Neural cell (in vitro differentiated cells): ENCODE results near the gene RASGEF1C. TPM values are rescaled to one million over a fixed set of nuclear protein-coding genes. Genes with fewer than 3 reads are reported as not detected.

ENCODE experiments used
- H2AFZ ChIP-seq: fragments of 200-600, 300-800 bp; sonication (generic), shearing (Covaris generic); 2 replicates; pipeline ENCODE4 v1.6.0; 2014; ENCODE audit warnings: low read depth, mild to moderate bottlenecking, antibody characterized with exemption, low read length, moderate library complexity
- H3F3A ChIP-seq: fragments of 200-600 bp; shearing (Covaris generic); 2 replicates; pipeline ENCODE4 v1.6.1; 2016; ENCODE audit warnings: mild to moderate bottlenecking, moderate library complexity, mixed read lengths, antibody characterized with exemption, low read length; ENCODE audit not compliant: insufficient read depth, poor library complexity, severe bottlenecking
- H3K27ac ChIP-seq: fragments of 200-600, 300-800 bp; sonication (generic), shearing (Covaris generic); 2 replicates; pipeline ENCODE4 v1.5.1; 2014; ENCODE audit warnings: mild to moderate bottlenecking, low read length, moderate library complexity
- H3K27me3 ChIP-seq: fragments of 300-800, 200-600 bp; sonication (generic), shearing (Covaris generic); 2 replicates; pipeline ENCODE4 v1.6.0; 2014; ENCODE audit warnings: mild to moderate bottlenecking, low read depth, low read length, moderate library complexity; ENCODE audit not compliant: insufficient read depth
- H3K36me3 ChIP-seq: fragments of 300-800, 200-600 bp; sonication (generic), shearing (Covaris generic); 2 replicates; pipeline ENCODE4 v1.5.1; 2014; ENCODE audit warnings: mild to moderate bottlenecking, antibody characterized with exemption, low read length, moderate library complexity; ENCODE audit not compliant: insufficient read depth
- H3K4me2 ChIP-seq: fragments of 300-800, 200-600 bp; sonication (generic), shearing (Covaris generic); 2 replicates; pipeline ENCODE4 v1.6.0; 2014; ENCODE audit warnings: mild to moderate bottlenecking, low read length
- H3K4me3 ChIP-seq: fragments of 300-800, 200-600 bp; sonication (generic), shearing (Covaris generic); 2 replicates; pipeline ENCODE4 v1.5.1; 2014; ENCODE audit warnings: mild to moderate bottlenecking, low read length, moderate library complexity
- H3K79me2 ChIP-seq: fragments of 200-600 bp; shearing (Covaris generic); replicated peaks from 2 replicates; pipeline ENCODE4 v1.6.0; 2014; ENCODE audit warnings: mild to moderate bottlenecking, low read length, moderate library complexity; ENCODE audit not compliant: insufficient read depth
- H3K9ac ChIP-seq: fragments of 300-800, 200-600 bp; sonication (generic), shearing (Covaris generic); 2 replicates; pipeline ENCODE4 v1.6.1; 2016; ENCODE audit warnings: mild to moderate bottlenecking, low read length, mixed read lengths
- H3K9me2 ChIP-seq: fragments of 200-600 bp; shearing (Covaris generic); 2 replicates; pipeline ENCODE4 v1.6.1; 2016; ENCODE audit warnings: mild to moderate bottlenecking, low read length, mixed read lengths; ENCODE audit not compliant: insufficient read depth
- H3K9me3 ChIP-seq: fragments of 200-600, 300-800 bp; sonication (generic), shearing (Covaris generic); 2 replicates; pipeline ENCODE4 v1.6.1; 2016; ENCODE audit warnings: mild to moderate bottlenecking, mixed run types, low read length, moderate library complexity, mixed read lengths
- H4K20me1 ChIP-seq: fragments of 200-600 bp; shearing (Covaris generic); 2 replicates; pipeline ENCODE4 v1.6.1; 2016; ENCODE audit warnings: mild to moderate bottlenecking, mixed run types; ENCODE audit not compliant: insufficient read depth
- CTCF ChIP-seq: fragments of 450-650 bp; IDR thresholded peaks from 2 replicates; pipeline ENCODE4 v1.5.1; 2014; ENCODE audit warnings: antibody characterized with exemption, mild to moderate bottlenecking, moderate library complexity; ENCODE audit not compliant: poor library complexity, severe bottlenecking
- EP300 ChIP-seq: fragments of 450-650 bp; conservative IDR thresholded peaks from 2 replicates; pipeline ENCODE4 v1.6.1; 2014; ENCODE audit warnings: antibody characterized with exemption, mild to moderate bottlenecking, moderate library complexity; ENCODE audit not compliant: poor library complexity, severe bottlenecking
- EZH2 ChIP-seq: fragments of 200-600, 300-800 bp; shearing (Covaris generic), sonication (generic); IDR thresholded peaks from 2 replicates; pipeline ENCODE4 v1.6.1; 2014; ENCODE audit warnings: antibody characterized with exemption, low read length, borderline replicate concordance, mild to moderate bottlenecking; ENCODE audit not compliant: insufficient read depth, poor library complexity, severe bottlenecking
- MXI1 ChIP-seq: fragments of 450-650 bp; conservative IDR thresholded peaks from 2 replicates; pipeline ENCODE4 v1.6.1; 2014; ENCODE audit warnings: antibody characterized with exemption, mild to moderate bottlenecking; ENCODE audit not compliant: poor library complexity, severe bottlenecking
- POLR2AphosphoS5 ChIP-seq: IDR thresholded peaks from 2 replicates; pipeline ENCODE4 v1.6.1; 2012
- RAD21 ChIP-seq: fragments of 450-650 bp; conservative IDR thresholded peaks from 2 replicates; pipeline ENCODE4 v1.6.1; 2014; ENCODE audit warnings: antibody characterized with exemption, mild to moderate bottlenecking, moderate library complexity
- REST ChIP-seq: IDR thresholded peaks from 2 replicates; pipeline ENCODE4 v1.6.1; 2012; ENCODE audit warnings: borderline replicate concordance
- SMC3 ChIP-seq: fragments of 450-650 bp; conservative IDR thresholded peaks from 2 replicates; pipeline ENCODE4 v1.6.1; 2014; ENCODE audit warnings: antibody characterized with exemption, mild to moderate bottlenecking, moderate library complexity; ENCODE audit not compliant: poor library complexity
- TAF1 ChIP-seq: IDR thresholded peaks from 2 replicates; pipeline ENCODE4 v1.6.1; 2012; ENCODE audit warnings: low read depth
- polyA plus RNA-seq: library from polyadenylated mRNA; depleted of rRNA; stranded (reverse); fragments of >200 nt; gene quantifications from 2 replicates; pipeline ENCODE4 v1.2.3, GENCODE V29; 2014

Gene RASGEF1C
- polyA plus RNA-seq, 1 donor from 2014 or later: 5.3 TPM

- no peaks in the 10 kb centered on the region for H3K9me3 ChIP-seq
- H2AFZ ChIP-seq: no peak overlapping the region
- H3K27me3 ChIP-seq: no peaks in the 10 kb centered on the region
These were observed 69.9 kb downstream of the RASGEF1C start for GRCh38 chr5:180138976-180139730.

More at GRCh38 chr5:180138976-180139730, 69.9 kb downstream of the RASGEF1C start:
- TF ChIP-seq POLR2AphosphoS5: no peak
- no peak for TF ChIP-seq MXI1
- TF ChIP-seq SMC3: no peak
- TF ChIP-seq EP300: no peak
- no peak for TF ChIP-seq REST
- no peak for TF ChIP-seq EZH2
- no peak for TF ChIP-seq CTCF
- TF ChIP-seq RAD21: no peak
- no peak for TF ChIP-seq TAF1
- Histone ChIP-seq H3K4me2 (no peak overlapping the region), H3F3A (no peaks in the 10 kb centered on the region), H3K36me3 (no peaks in the 10 kb centered on the region), H3K4me3 (no peak overlapping the region), H3K79me2 (no peaks in the 10 kb centered on the region), H3K27ac (no peak overlapping the region), H3K9ac (no peak overlapping the region), H3K9me2 (no peaks in the 10 kb centered on the region), H4K20me1 (no peaks in the 10 kb centered on the region)
